GM12865 (cell line): Measurements from ENCODE around the gene KIAA1549.

Experiments
- DNase-seq: peaks from one replicate; pipeline ENCODE4 v3.0.0; 2010; ENCODE audit warnings: low read depth
- H3K4me3 ChIP-seq: 2 replicates; pipeline ENCODE4 v1.5.1; 2011; ENCODE audit warnings: mild to moderate bottlenecking, low read depth, low read length, control low read depth
- TF ChIP-seq, protein P1 (sequence below): IDR thresholded peaks from 2 replicates; pipeline ENCODE4 v1.5.1; 2011; ENCODE audit warnings: low read length, control low read depth, low read depth, inconsistent platforms; ENCODE audit not compliant: insufficient read depth; ENCODE audit errors: missing control alignments

KIAA1549 gene

DNA sequence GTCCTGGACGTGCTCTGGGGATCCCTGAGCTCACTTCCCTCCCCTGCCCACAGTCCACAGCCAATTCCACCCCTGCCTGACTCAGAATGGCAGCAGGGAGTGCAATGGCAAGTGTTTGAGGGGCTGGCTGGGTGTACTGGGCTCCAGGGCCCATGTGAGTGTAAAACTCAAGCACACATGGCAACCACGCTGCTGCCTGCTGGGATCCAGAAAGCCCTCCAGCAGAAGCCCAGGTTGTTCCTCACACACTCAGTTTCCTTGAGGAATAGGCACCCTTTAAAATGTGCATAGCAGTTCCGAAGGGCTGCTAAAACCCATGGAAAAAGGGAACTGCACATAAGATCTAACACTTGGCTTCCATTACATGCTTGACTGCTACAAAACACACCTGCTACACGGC, 171.8 kb downstream of the KIAA1549 start:
- TF ChIP-seq, protein P1, sequence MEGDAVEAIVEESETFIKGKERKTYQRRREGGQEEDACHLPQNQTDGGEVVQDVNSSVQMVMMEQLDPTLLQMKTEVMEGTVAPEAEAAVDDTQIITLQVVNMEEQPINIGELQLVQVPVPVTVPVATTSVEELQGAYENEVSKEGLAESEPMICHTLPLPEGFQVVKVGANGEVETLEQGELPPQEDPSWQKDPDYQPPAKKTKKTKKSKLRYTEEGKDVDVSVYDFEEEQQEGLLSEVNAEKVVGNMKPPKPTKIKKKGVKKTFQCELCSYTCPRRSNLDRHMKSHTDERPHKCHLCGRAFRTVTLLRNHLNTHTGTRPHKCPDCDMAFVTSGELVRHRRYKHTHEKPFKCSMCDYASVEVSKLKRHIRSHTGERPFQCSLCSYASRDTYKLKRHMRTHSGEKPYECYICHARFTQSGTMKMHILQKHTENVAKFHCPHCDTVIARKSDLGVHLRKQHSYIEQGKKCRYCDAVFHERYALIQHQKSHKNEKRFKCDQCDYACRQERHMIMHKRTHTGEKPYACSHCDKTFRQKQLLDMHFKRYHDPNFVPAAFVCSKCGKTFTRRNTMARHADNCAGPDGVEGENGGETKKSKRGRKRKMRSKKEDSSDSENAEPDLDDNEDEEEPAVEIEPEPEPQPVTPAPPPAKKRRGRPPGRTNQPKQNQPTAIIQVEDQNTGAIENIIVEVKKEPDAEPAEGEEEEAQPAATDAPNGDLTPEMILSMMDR: no peak
- DNase-seq: no peak
- H3K4me3 ChIP-seq: no peak overlapping the region

GRCh38 chr7:138804618-138805017, 176.6 kb downstream of the KIAA1549 start:
- no peak overlapping the region for H3K4me3 ChIP-seq
- TF ChIP-seq, protein P1: no peak
- DNase-seq: no peak

DNA sequence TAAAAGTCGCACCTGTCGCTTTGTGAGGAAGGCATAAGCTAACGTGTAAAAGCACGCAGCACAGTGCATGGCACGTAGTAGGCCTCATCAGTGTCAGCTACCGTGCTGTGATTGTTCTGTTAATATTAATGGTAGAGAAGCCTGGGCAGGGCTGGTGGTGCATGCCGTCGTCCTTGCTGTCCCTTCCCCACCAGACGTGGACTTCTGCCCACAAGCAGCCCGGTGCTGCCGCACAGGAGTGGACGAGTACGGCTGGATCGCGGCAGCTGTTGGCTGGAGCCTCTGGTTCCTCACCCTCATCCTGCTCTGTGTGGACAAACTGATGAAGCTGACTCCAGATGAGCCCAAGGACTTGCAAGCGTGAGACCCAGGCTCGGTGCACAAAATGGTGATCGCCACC, 178.5 kb downstream of the KIAA1549 start:
- no peak overlapping the region for H3K4me3 ChIP-seq
- TF ChIP-seq, protein P1: no peak
- no peak for DNase-seq

- DNase-seq: no peak
- TF ChIP-seq, protein P1: no peak
Observed at GRCh38 chr7:138801256-138801655, 179.9 kb downstream of the KIAA1549 start.

DNA sequence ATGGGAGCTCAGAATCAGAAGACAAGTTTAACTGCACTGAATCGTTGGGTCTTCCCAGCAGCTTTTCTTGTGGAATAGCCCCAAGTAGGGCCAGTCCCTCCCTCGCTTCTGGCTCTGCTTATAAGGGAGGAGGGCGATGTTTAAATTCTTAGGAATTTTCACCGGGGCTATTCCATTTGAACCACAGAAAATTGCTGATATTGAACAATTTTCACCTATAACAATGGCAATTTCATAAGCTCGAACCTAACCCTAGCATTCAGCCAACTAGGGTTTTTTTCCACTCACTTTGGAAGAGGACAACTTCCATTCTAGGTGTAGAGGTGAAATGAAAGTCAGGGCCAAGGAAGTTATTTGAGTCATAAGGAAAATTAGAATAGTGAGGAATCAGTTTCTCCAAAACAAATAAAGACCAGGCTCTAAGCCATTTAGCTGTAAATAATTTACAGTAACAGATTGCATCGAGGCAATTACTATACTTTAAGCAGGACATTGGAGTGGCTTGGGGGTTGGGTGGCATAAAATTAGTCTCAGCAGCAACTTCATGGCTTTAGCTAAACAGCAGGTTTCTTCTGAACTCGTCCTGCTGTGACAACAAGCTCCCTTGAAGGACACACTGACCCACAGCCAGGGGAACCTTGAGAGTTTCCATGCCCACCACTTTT, 181.7 kb downstream of the KIAA1549 start:
- TF ChIP-seq, protein P1: no peak
- DNase-seq: no peak
- H3K4me3 ChIP-seq: no peak overlapping the region

More at GRCh38 chr7:138801256-138801655, 179.9 kb downstream of the KIAA1549 start:
- H3K4me3 ChIP-seq: no peak overlapping the region

- DNase-seq: no peak
- H3K4me3 ChIP-seq: no peak overlapping the region
- TF ChIP-seq, protein P1: no peak
Observed at GRCh38 chr7:138798836-138799235, 182.4 kb downstream of the KIAA1549 start.
